Loucy (cell line): ENCODE results near the gene PWP1.

Experiments
- CTCF ChIP-seq: fragments of 200-600 bp; sonication (generic); conservative IDR thresholded peaks from 2 replicates; pipeline ENCODE4 v1.5.1; 2014; ENCODE audit warnings: mild to moderate bottlenecking, antibody characterized with exemption, low read length
- EZH2phosphoT487 ChIP-seq: fragments of 200-600 bp; IDR thresholded peaks from 2 replicates; pipeline ENCODE4 v1.6.1; 2018; ENCODE audit warnings: antibody characterized with exemption, mild to moderate bottlenecking, moderate library complexity, borderline replicate concordance

DNA sequence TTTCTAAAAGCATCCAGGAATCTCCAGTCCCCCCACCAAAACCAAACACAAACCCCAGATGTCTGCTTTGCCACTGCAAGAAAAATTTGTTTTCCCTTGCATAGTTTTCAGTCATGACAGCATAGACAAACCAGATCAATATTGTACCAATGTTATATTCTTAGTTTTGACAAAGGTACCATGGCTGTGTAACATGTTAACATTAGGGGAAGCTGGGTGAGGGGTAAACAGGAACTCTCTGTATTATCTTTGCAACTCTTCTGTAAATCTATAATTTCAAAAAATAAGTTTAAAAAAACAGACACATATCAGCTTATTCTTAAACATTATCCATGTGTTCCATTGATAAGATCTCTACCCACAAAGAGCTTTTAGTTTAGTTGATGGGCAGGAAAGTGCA lies 44.4 kb upstream of the PWP1 start:
- TF ChIP-seq EZH2phosphoT487 = no peak
- TF ChIP-seq CTCF = no peak
